ENCODE measurements around the gene SERGEF. TPM values are rescaled to one million over a fixed set of nuclear protein-coding genes. Genes with fewer than 3 reads are reported as not detected.

SERGEF gene
- polyA plus RNA-seq, 1 of the 3 experiments (the other 2 are of a cell fraction): 23.1 TPM

DNA sequence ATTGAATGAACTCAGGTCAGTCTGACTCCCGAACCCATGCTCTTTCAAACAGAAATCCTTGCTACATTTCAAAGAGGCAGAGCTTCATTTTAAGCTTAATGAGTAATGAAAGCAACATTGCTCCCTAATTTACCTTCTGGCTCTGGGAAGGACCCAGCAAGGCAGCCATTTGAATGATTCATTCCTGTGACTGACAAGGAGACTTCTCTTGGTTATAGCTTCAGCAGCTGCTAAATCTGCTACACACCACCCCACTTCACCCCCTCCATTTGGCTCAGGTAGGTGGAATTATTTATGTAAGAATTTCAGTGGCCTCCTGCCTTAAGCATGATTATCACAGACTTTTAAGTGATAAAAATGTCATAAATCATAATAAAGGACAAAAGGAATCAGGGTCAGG lies 160.6 kb downstream of the SERGEF start:
- Histone ChIP-seq H3K9me2 (no peaks in the 10 kb centered on the region), H2AFZ (ENCODE audit: low read depth) (no peak overlapping the region), H3K4me3 (ENCODE audit: low read depth in 2 of 2, low read length in 1 of 2) (no peak overlapping the region), H3K9ac (no peak overlapping the region), H4K20me1 (ENCODE audit: insufficient read depth) (no peaks in the 10 kb centered on the region), H3K27me3 (ENCODE audit: insufficient read depth) (no peaks in the 10 kb centered on the region), H3K9me3 (no peaks in the 10 kb centered on the region), H3K27ac (ENCODE audit: low read depth in 2 of 2, low read length in 1 of 2) (no peak overlapping the region), H3K79me2 (ENCODE audit: insufficient read depth) (no peaks in the 10 kb centered on the region), H3K4me2 (no peak overlapping the region), H3F3A (replicated peaks; ENCODE audit: insufficient read depth) (no peaks in the 10 kb centered on the region), H3K4me1 (ENCODE audit: control insufficient read depth in 1 of 2, insufficient read depth in 2 of 2, low read depth in 1 of 2, low read length in 1 of 2) (peaks cover 0 to 14% of the 10 kb centered on the region in 2 experiments; a peak in 2 of 4 replicates), H3K36me3 (replicated peaks in 1 of 2; ENCODE audit: control insufficient read depth in 1 of 2, insufficient read depth in 2 of 2, low read length in 1 of 2) (no peaks in the 10 kb centered on the region)
- no peak for DNase-seq
- ChIA-PET CTCF (interaction anchor here (1.1 to 5.2 kb wide), 4 partner anchors 12 to 121 kb away, joined by 3 to 28 read pairs (median 6); partner anchors contain the start of gene KCNC1), POLR2A (no interaction called here)
- 83% methylated on average over 1 of the region's 1 CpG for WGBS (ENCODE audit: low lambda C conversion rate)
- TF ChIP-seq, protein P1, sequence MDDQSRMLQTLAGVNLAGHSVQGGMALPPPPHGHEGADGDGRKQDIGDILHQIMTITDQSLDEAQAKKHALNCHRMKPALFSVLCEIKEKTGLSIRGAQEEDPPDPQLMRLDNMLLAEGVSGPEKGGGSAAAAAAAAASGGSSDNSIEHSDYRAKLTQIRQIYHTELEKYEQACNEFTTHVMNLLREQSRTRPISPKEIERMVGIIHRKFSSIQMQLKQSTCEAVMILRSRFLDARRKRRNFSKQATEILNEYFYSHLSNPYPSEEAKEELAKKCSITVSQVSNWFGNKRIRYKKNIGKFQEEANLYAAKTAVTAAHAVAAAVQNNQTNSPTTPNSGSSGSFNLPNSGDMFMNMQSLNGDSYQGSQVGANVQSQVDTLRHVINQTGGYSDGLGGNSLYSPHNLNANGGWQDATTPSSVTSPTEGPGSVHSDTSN (IDR thresholded peaks at IDR 0.05): no peak
- no peak for TF ChIP-seq MEF2A (IDR thresholded peaks at IDR 0.05; ENCODE audit: borderline replicate concordance, low read depth)
- no peak for TF ChIP-seq EP300 (IDR thresholded peaks at IDR 0.05; ENCODE audit: borderline replicate concordance in 1 of 2, low read depth in 1 of 2, low read length in 1 of 2)
- TF ChIP-seq RFX5 (IDR thresholded peaks at IDR 0.05; ENCODE audit: low read length): no peak
- TF ChIP-seq GABPA (IDR thresholded peaks at IDR 0.05; ENCODE audit: low read depth): no peak
- TF ChIP-seq, protein P2, sequence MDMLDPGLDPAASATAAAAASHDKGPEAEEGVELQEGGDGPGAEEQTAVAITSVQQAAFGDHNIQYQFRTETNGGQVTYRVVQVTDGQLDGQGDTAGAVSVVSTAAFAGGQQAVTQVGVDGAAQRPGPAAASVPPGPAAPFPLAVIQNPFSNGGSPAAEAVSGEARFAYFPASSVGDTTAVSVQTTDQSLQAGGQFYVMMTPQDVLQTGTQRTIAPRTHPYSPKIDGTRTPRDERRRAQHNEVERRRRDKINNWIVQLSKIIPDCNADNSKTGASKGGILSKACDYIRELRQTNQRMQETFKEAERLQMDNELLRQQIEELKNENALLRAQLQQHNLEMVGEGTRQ (IDR thresholded peaks at IDR 0.05; ENCODE audit: borderline replicate concordance, low read depth, low read length): no peak
- no peak for TF ChIP-seq GATA2 (CRISPR knock-in tag; IDR thresholded peaks at IDR 0.05)
- TF ChIP-seq, protein P3, sequence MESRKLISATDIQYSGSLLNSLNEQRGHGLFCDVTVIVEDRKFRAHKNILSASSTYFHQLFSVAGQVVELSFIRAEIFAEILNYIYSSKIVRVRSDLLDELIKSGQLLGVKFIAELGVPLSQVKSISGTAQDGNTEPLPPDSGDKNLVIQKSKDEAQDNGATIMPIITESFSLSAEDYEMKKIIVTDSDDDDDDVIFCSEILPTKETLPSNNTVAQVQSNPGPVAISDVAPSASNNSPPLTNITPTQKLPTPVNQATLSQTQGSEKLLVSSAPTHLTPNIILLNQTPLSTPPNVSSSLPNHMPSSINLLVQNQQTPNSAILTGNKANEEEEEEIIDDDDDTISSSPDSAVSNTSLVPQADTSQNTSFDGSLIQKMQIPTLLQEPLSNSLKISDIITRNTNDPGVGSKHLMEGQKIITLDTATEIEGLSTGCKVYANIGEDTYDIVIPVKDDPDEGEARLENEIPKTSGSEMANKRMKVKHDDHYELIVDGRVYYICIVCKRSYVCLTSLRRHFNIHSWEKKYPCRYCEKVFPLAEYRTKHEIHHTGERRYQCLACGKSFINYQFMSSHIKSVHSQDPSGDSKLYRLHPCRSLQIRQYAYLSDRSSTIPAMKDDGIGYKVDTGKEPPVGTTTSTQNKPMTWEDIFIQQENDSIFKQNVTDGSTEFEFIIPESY (IDR thresholded peaks at IDR 0.05; ENCODE audit: borderline replicate concordance, low read depth): no peak
- TF ChIP-seq TEAD4 (IDR thresholded peaks at IDR 0.05; ENCODE audit: borderline replicate concordance, insufficient read depth): no peak
- no peak for TF ChIP-seq NRF1 (IDR thresholded peaks at IDR 0.05; ENCODE audit: low read depth, low read length)

DNA sequence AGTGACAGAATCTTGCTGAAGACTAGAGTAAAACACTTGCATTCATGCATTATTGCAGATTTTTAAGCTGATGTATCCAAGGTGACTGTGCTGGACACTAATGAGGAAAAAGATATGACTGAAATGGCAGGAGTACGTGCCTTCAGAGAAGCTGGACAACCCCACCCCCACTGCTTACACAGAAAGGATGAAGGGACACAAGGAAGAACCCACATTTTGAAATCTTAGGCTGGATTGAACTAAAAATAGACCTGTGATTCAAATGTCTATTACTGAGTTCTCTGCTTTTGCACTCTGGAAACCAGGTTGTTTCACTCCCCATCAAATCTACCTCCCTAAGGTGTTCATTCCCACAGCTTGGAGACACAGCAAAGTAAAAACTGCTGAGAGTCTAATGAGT lies 161.2 kb downstream of the SERGEF start:
- Histone ChIP-seq H3K27me3 (ENCODE audit: insufficient read depth) (no peaks in the 10 kb centered on the region), H3F3A (replicated peaks; ENCODE audit: insufficient read depth) (no peaks in the 10 kb centered on the region), H3K9me2 (no peaks in the 10 kb centered on the region), H4K20me1 (ENCODE audit: insufficient read depth) (no peaks in the 10 kb centered on the region), H3K9ac (no peak overlapping the region), H3K4me2 (no peak overlapping the region), H3K27ac (ENCODE audit: low read depth in 2 of 2, low read length in 1 of 2) (no peak overlapping the region), H3K4me3 (ENCODE audit: low read depth in 2 of 2, low read length in 1 of 2) (no peak overlapping the region), H3K79me2 (ENCODE audit: insufficient read depth) (no peaks in the 10 kb centered on the region), H3K36me3 (replicated peaks in 1 of 2; ENCODE audit: control insufficient read depth in 1 of 2, insufficient read depth in 2 of 2, low read length in 1 of 2) (no peaks in the 10 kb centered on the region), H3K4me1 (ENCODE audit: control insufficient read depth in 1 of 2, insufficient read depth in 2 of 2, low read depth in 1 of 2, low read length in 1 of 2) (peaks cover 0 to 19% of the 10 kb centered on the region in 2 experiments; a peak in 2 of 4 replicates), H2AFZ (ENCODE audit: low read depth) (no peak overlapping the region), H3K9me3 (no peaks in the 10 kb centered on the region)
- no peak for DNase-seq
- TF ChIP-seq, protein P2 (IDR thresholded peaks at IDR 0.05; ENCODE audit: borderline replicate concordance, low read depth, low read length): no peak
- TF ChIP-seq SMC3 (IDR thresholded peaks at IDR 0.05; ENCODE audit: low read depth, low read length): no peak
- no peak for TF ChIP-seq RAD21 (IDR thresholded peaks at IDR 0.05; ENCODE audit: low read length)
- WGBS (ENCODE audit: low lambda C conversion rate): 100% methylated on average over 1 of the region's 1 CpG
- POLR2A ChIA-PET: no interaction called here
- CTCF ChIA-PET: interaction anchor here (0.9 to 5.2 kb wide), 7 partner anchors 10 to 121 kb away, joined by 3 to 28 read pairs (median 3); partner anchors contain the start of gene KCNC1

Data from SK-N-SH (cell line).